Measurements from ENCODE around the gene ZNF646. TPM values are rescaled to one million over a fixed set of nuclear protein-coding genes. Genes with fewer than 3 reads are reported as not detected.

ZNF646 gene
- 26.8 TPM for total RNA-seq (2021; ENCODE audit: unreplicated experiment)
- 16.4 TPM for polyA plus RNA-seq (2012; ENCODE audit: insufficient read length)
- percentile 72 among the genes with signal in this experiment for Bru-seq, nascent RNA
- BruChase-seq, experiment 1, labeled RNA remaining after a 2-hour chase = percentile 86 among the genes with signal in this experiment
- percentile 66 among the genes with signal in this experiment for BruChase-seq, experiment 2, labeled RNA remaining after a 6-hour chase
- long read RNA-seq, full-length matches to known transcripts = 11 of 17 reads
- long read RNA-seq, partial matches to known transcripts = 5 of 17 reads
- long read RNA-seq, other reads (novel, unspliced or antisense) = 1 of 17 reads

GRCh38 chr16:31073970-31074813, at the start of gene ZNF646, which contains the start of gene ZNF668:
TSS of gene ZNF646 (plus strand) at chr16:31074422. CDS start at chr16:31076325, 1,903 bp downstream.
TSS of gene ZNF668 (minus strand) at chr16:31074240. CDS start at chr16:31064459, 9,781 bp downstream.
- TF ChIP-seq SIN3A (IDR thresholded peaks at IDR 0.05; ENCODE audit: borderline replicate concordance, insufficient read depth, low read depth, low read length) (peak; percentile 88; the same call in 1 of the 2 replicates), TCF7L2 (IDR thresholded peaks at IDR 0.05; ENCODE audit: low read depth, low read length) (peak; percentile 69), REST (IDR thresholded peaks at IDR 0.05; ENCODE audit: insufficient read depth in 1 of 2, low read depth in 2 of 2, low read length in 1 of 2) (0 out of 4 replicates have a peak, but pooled peaks of 1 of the 2 experiments have one; percentile 44), POLR2AphosphoS5 (IDR thresholded peaks at IDR 0.05; ENCODE audit: low read depth, low read length) (peak; percentile 91), CTCF (IDR thresholded peaks at IDR 0.05) (no peak)
- BruUV-seq (replicated peaks) = no TSS peak
- in situ Hi-C loops (cut with HindIII; ENCODE audit: low pct_unique_long_range_greater_than_20kb, low sequenced_read_pairs) (no loop called here), intact Hi-C loops (cut with micrococcal nuclease; ENCODE audit: unreplicated experiment) (loop anchor here (1.0 kb wide), 1 partner anchor 22 kb away; no protein-coding TSS in a partner anchor)
- Histone ChIP-seq H3K27ac (ENCODE audit: low read length) (peak within 1 kb of the TSS; percentile 97), H3K27me3 (ENCODE audit: control insufficient read depth, insufficient read depth, low read length) (no peaks in the 10 kb centered on the region), H3K36me3 (ENCODE audit: control insufficient read depth, insufficient read depth, low read length) (peaks cover 10% of the 10 kb centered on the region), H3K4me3 (ENCODE audit: low read depth in 2 of 2, low read length in 2 of 2) (peak within 1 kb of the TSS; percentile 99), H3K9me3 (ENCODE audit: control insufficient read depth, insufficient read depth, low read depth, low read length) (no peaks in the 10 kb centered on the region), H3K4me1 (ENCODE audit: control insufficient read depth, insufficient read depth, low read length) (peaks cover 10% of the 10 kb centered on the region; the same call in 1 of the 2 replicates)
- ATAC-seq (peak; percentile 93), DNase-seq (ENCODE audit: low read depth, low spot score) (peak; percentile 96)
- CTCF ChIA-PET = interaction anchor here (0.7 to 1.5 kb wide), 2 partner anchors 68 to 90 kb away, joined by 3 to 7 read pairs; no protein-coding TSS in a partner anchor
- POLR2A ChIA-PET = interaction anchor here (0.6 kb wide), 1 partner anchor 108 kb away, joined by 7 read pairs; no protein-coding TSS in a partner anchor

- no peak overlapping the region for H3K27ac ChIP-seq (ENCODE audit: low read length)
- no peak for DNase-seq (ENCODE audit: low read depth, low spot score)
- BruUV-seq (replicated peaks) = no TSS peak
- H3K4me1 ChIP-seq (ENCODE audit: control insufficient read depth, insufficient read depth, low read length) = no peaks in the 10 kb centered on the region
- no peaks in the 10 kb centered on the region for H3K36me3 ChIP-seq (ENCODE audit: control insufficient read depth, insufficient read depth, low read length)
- 0 out of 2 replicates have a peak, but pooled peaks have one; percentile 11 for ATAC-seq
- CTCF ChIA-PET = interaction anchor here (0.6 kb wide), 1 partner anchor 219 kb away, joined by 3 read pairs; no protein-coding TSS in a partner anchor
- POLR2A ChIA-PET = no interaction called here
- in situ Hi-C loops (cut with HindIII; ENCODE audit: low pct_unique_long_range_greater_than_20kb, low sequenced_read_pairs) = no loop called here
- H3K4me3 ChIP-seq (ENCODE audit: low read depth in 2 of 2, low read length in 2 of 2) = no peak overlapping the region
- intact Hi-C loops (cut with micrococcal nuclease; ENCODE audit: unreplicated experiment) = no loop called here
- H3K9me3 ChIP-seq (ENCODE audit: control insufficient read depth, insufficient read depth, low read depth, low read length) = no peaks in the 10 kb centered on the region
- no peaks in the 10 kb centered on the region for H3K27me3 ChIP-seq (ENCODE audit: control insufficient read depth, insufficient read depth, low read length)
- TF ChIP-seq REST (IDR thresholded peaks at IDR 0.05; ENCODE audit: insufficient read depth in 1 of 2, low read depth in 2 of 2, low read length in 1 of 2) = no peak
- TF ChIP-seq SIN3A (IDR thresholded peaks at IDR 0.05; ENCODE audit: borderline replicate concordance, insufficient read depth, low read depth, low read length) = no peak
- TF ChIP-seq TCF7L2 (IDR thresholded peaks at IDR 0.05; ENCODE audit: low read depth, low read length) = no peak
- no peak for TF ChIP-seq CTCF (IDR thresholded peaks at IDR 0.05)
- TF ChIP-seq POLR2AphosphoS5 (IDR thresholded peaks at IDR 0.05; ENCODE audit: low read depth, low read length) = no peak
These were observed 48.9 kb upstream of the ZNF646 start for GRCh38 chr16:31025339-31025738.

Measured in Panc1 (cell line).